Breast epithelium (tissue), 4 donors: Measurements from ENCODE around the gene ENG. TPM values are rescaled to one million over a fixed set of nuclear protein-coding genes. Genes with fewer than 3 reads are reported as not detected.

Experiments
- DNase-seq, 2 donors: peaks; one replicate each; pipeline ENCODE4 v3.0.0-alpha.2; 2019; ENCODE audit warnings: low spot score in 2 of 2
- H3K27ac ChIP-seq, 2 donors: fragments of 200-600 bp; sonication (generic) in 1 of 2; one replicate each; pipeline ENCODE4 v1.5.1; 2016 to 2019; ENCODE audit warnings: mild to moderate bottlenecking in 1 of 2
- H3K27me3 ChIP-seq, 2 donors: fragments of 200-600 bp; sonication (generic) in 1 of 2; one replicate each; pipeline versions ENCODE4 v1.5.1 to v1.6.0; 2017 to 2019; ENCODE audit warnings: control low read depth in 1 of 2, mild to moderate bottlenecking in 1 of 2
- H3K36me3 ChIP-seq: fragments of 200-600 bp; one replicate; pipeline ENCODE4 v1.5.1; 2019
- H3K4me1 ChIP-seq, 2 donors: fragments of 200-600 bp; sonication (generic); one replicate each; pipeline ENCODE4 v1.5.1; 2016 to 2019; ENCODE audit warnings: control low read depth in 1 of 2
- H3K4me3 ChIP-seq, 3 donors: fragments of 200-600 bp; sonication (generic); 1 replicate in 2 of 3; 2 replicates in 1 of 3; pipeline ENCODE4 v1.5.1; 2016 to 2019; ENCODE audit warnings: mild to moderate bottlenecking in 3 of 3, moderate library complexity in 2 of 3
- H3K9me3 ChIP-seq, 2 donors: fragments of 200-600 bp; sonication (generic) in 1 of 2; one replicate each; pipeline ENCODE4 v1.5.1; 2016 to 2019; ENCODE audit warnings: control low read depth in 1 of 2
- CTCF ChIP-seq, 3 donors: fragments of 450-650 bp; IDR thresholded peaks; one replicate each; pipeline ENCODE4 v1.5.1; 2016 to 2017; ENCODE audit warnings: antibody characterized with exemption in 3 of 3, mild to moderate bottlenecking in 3 of 3, moderate library complexity in 3 of 3
- POLR2A ChIP-seq: fragments of 450-650 bp; IDR thresholded peaks from one replicate; pipeline ENCODE4 v1.6.1; 2016; ENCODE audit warnings: antibody characterized with exemption, mild to moderate bottlenecking, moderate library complexity
- POLR2AphosphoS5 ChIP-seq, 3 donors: sonication (generic); formaldehyde crosslinking; IDR thresholded peaks; one replicate each; pipeline ENCODE4 v1.6.1; 2017; ENCODE audit warnings: antibody characterized with exemption in 3 of 3
- intact Hi-C: fragments of 100-400 bp; cut with DNase I; formaldehyde crosslinking; loops from one replicate; pipeline ENCODE4 v1.15.1; 2023; ENCODE audit warnings: low total_unique reads
- total RNA-seq, 3 donors: library from RNA; depleted of rRNA; stranded (reverse); fragments of >200 nt; gene quantifications; one replicate each; pipeline ENCODE4 v1.1.0, GENCODE V29; 2016

ENG gene
- total RNA-seq, 3 donors from 2014 or later = 21.5 to 50.8 (median 30.9) TPM

GRCh38 chr9:127788337-127789011, 66.0 kb downstream of the ENG start:
- TF ChIP-seq CTCF (IDR thresholded peaks at IDR 0.05) (no peak), POLR2AphosphoS5 (IDR thresholded peaks at IDR 0.05) (no peak), POLR2A (no peak)
- intact Hi-C loops = loop anchor here (10.0 kb wide), 2 partner anchors 54 to 86 kb away; partner anchors contain the start of genes AK1 and TOR2A
- Histone ChIP-seq H3K27me3 (no peaks in the 10 kb centered on the region), H3K9me3 (no peaks in the 10 kb centered on the region), H3K4me1 (peaks cover 2 to 9% of the 10 kb centered on the region in 2 donors), H3K36me3 (peaks cover 18% of the 10 kb centered on the region), H3K4me3 (no peak overlapping the region), H3K27ac (no peak overlapping the region)
- no peak for DNase-seq

GRCh38 chr9:127786773-127787104, 67.7 kb downstream of the ENG start:
- peaks cover 2 to 9% of the 10 kb centered on the region in 2 donors for H3K4me1 ChIP-seq

GRCh38 chr9:127785933-127786772, 68.3 kb downstream of the ENG start, which contains the start of gene CDK9:
Gene CDK9 (plus strand): TSS chr9:127786034. CDS start chr9:127786149, 115 bp downstream.
- TF ChIP-seq POLR2A (no peak), CTCF (IDR thresholded peaks at IDR 0.05) (no peak), POLR2AphosphoS5 (IDR thresholded peaks at IDR 0.05) (peak; percentile 19 to 83 (median 69))
- Histone ChIP-seq H3K36me3 (peaks cover 18% of the 10 kb centered on the region), H3K27ac (peak within 1 kb of the TSS; percentile 92 to 99), H3K27me3 (no peaks in the 10 kb centered on the region), H3K4me3 (peak within 1 kb of the TSS; percentile 96 to 99 (median 98)), H3K9me3 (no peaks in the 10 kb centered on the region), H3K4me1 (peaks cover 2 to 9% of the 10 kb centered on the region in 2 donors)
- intact Hi-C loops = loop anchor here (10.0 kb wide), 2 partner anchors 51 to 89 kb away; partner anchors contain the start of genes AK1 and TOR2A
- DNase-seq = peak; percentile 88 to 89

More at GRCh38 chr9:127786773-127787104, 67.7 kb downstream of the ENG start:
- peak overlapping the region; percentile 92 to 99 for H3K27ac ChIP-seq
- H3K9me3 ChIP-seq = no peaks in the 10 kb centered on the region
- peaks cover 18% of the 10 kb centered on the region for H3K36me3 ChIP-seq
- no peak for DNase-seq
- H3K27me3 ChIP-seq = no peaks in the 10 kb centered on the region
- TF ChIP-seq POLR2A (no peak), POLR2AphosphoS5 (IDR thresholded peaks at IDR 0.05) (no peak), CTCF (IDR thresholded peaks at IDR 0.05) (no peak)
- intact Hi-C loops = loop anchor here (10.0 kb wide), 2 partner anchors 52 to 88 kb away; partner anchors contain the start of genes AK1 and TOR2A
- H3K4me3 ChIP-seq = peak overlapping the region; percentile 96 to 99 (median 98)

- intact Hi-C loops = loop anchor here (10.0 kb wide), 2 partner anchors 50 to 90 kb away; partner anchors contain the start of genes AK1 and TOR2A
- peak; percentile 89 to 97 (median 96) for TF ChIP-seq CTCF (IDR thresholded peaks at IDR 0.05)
- TF ChIP-seq POLR2AphosphoS5 (IDR thresholded peaks at IDR 0.05) = peak; percentile 43 to 58 (median 57)
- no peak for TF ChIP-seq POLR2A
- Histone ChIP-seq H3K27ac (peak overlapping the region; percentile 92 to 99), H3K4me1 (peaks cover 2 to 9% of the 10 kb centered on the region in 2 donors), H3K9me3 (no peaks in the 10 kb centered on the region), H3K4me3 (peak overlapping the region; percentile 96 to 99 (median 98)), H3K27me3 (no peaks in the 10 kb centered on the region), H3K36me3 (peaks cover 18% of the 10 kb centered on the region)
- DNase-seq = peak; percentile 79 to 88
Observed at GRCh38 chr9:127785023-127785932, 69.2 kb downstream of the ENG start.
